Medulla oblongata (tissue), 1 donor: ENCODE measurements around the gene ARHGAP19.

Source experiments
- DNase-seq: peaks from one replicate; pipeline ENCODE4 v3.0.0-alpha.2; 2015; ENCODE audit errors: extremely low spot score

Gene ARHGAP19

DNA sequence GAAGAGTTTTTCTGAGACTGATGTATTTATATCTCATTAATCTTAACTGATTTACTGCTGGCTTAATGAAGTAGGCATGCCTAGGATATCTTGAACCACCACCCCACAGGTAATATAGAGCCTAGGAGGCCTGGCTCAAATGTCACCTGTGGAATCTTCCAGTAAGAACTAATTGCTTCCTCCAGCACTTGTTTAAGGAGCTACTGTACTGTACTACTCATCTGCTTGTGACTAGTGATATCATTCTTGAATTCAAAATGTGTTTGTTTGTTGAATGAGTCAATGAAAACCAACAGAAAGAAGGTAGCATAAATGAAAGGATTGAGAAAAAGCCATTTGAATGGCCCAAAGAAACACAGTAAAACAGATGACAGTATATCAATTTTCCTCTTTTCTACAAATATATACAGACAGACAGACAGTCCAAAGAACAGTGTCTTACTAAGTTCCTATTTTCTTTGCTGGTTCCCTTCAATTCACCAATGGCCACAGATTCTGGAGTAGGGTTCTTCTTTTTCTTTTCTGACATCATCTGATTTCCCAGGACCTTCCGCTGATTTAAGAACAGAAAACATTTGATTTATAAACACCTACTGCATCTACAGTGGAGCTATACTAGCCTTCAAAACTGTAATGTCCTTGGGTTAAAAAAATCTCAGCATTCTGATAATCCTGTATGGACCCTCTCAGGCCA, 63.0 kb downstream of the ARHGAP19 start:
- peak; percentile 19 for DNase-seq

DNA sequence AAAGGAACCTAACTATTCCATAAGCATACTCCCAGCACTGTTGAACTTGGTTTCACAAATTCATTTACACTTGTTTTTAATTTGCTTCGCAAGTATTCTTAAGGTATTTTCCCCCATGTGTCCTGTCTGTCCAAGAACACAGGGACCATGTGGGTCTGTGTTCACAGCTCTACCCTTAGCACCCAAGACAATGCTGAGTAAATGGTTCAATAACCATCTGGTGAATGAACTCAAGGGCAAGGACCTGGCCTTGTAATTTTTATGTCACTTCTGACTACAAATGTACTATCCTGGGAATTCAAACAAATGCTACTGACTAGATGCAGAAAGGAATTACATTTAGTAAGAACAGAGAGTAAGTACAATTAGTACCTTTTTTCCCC, 63.7 kb downstream of the ARHGAP19 start:
- DNase-seq, result no peak

DNA sequence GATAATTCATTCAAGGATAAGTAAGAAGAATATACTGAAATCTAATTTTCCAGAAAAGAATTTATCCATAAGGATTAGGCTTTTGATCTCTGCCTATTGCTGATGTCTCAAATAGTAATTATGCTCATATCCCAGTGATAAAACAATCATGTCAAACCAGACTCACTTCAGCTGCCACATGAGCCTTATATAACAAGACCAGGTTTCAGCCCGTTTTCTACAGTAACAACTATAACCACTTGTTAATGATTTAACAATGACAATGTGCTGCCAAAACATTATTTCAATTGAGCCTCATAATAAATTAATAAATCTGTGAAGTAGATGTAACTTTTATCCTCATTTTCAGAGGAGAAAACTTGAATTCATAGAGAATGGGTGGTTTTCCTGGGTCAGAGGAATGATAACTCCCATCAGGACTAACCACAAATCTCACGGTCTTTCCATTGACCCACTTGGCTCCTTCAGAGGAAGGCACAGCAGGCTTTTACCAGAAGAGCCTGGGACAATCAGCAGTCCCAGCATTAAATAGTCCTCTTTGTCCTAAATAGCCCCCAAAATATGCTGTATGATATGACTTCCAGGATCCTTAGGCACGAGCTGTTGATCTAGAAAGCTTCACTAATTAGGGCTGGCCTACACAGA, 64.2 kb downstream of the ARHGAP19 start:
- no peak for DNase-seq

DNA sequence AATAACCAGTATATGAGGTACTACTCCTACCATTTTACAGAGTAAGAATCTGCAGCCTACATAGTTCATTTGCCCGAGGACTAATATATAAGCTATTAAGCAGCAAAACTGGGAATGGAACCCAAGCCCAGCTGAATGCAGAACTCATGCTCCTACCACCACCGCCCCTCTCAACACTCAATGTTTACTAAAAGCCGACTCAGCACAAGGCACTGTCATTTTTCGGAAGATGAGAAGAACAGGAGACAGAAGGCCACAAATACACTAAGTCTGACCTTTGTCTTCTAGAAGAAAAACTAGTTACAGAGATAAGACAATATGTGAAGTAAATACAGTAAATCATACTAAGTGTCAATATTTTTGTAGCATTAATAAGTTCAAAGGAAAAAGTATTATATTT, 66.0 kb downstream of the ARHGAP19 start:
- no peak for DNase-seq

DNA sequence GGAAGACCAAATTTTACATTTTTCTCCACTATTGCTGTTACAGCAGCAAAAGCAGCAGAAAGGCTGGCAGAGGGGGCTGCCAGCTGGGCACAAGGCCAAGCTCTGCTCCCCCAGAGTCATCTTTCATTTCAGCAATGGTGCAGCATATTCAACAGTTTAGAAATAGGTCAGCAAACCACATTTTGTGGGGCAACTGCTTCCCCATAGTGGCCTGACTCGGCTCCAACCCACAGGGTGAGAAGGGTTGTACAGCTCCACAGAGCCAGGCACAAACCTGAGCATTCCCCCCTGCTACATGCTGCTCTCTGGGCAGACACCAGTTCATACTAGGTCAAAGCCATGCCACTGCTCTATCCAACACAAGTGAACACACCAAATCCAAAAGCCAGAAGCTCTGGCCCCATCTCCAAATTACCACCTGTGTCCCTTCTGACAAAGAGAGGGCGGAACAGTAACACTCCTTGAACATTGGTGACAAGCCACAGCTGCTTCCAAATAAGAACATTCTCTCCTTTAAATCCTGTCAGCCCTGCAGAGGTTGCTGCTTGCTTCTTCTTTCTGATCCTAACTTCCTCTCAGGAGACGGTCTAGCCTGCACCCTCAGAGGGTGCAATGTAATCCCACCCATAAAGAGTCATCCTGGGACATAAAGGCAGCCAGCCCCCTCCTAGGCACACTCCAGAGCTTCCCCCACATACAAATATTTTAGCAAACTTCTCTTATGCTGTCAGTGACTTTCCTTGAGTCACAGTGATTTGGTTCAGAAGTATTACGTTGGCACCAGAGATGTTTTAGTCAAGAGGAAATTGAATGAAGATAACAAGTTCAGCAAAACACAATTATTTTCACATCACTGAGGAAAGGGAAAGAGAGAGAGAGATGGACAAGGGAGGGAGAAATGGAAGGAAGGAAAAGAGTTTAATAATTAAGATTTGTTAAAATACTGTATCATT, 67.7 kb downstream of the ARHGAP19 start:
- DNase-seq, result no peak

DNA sequence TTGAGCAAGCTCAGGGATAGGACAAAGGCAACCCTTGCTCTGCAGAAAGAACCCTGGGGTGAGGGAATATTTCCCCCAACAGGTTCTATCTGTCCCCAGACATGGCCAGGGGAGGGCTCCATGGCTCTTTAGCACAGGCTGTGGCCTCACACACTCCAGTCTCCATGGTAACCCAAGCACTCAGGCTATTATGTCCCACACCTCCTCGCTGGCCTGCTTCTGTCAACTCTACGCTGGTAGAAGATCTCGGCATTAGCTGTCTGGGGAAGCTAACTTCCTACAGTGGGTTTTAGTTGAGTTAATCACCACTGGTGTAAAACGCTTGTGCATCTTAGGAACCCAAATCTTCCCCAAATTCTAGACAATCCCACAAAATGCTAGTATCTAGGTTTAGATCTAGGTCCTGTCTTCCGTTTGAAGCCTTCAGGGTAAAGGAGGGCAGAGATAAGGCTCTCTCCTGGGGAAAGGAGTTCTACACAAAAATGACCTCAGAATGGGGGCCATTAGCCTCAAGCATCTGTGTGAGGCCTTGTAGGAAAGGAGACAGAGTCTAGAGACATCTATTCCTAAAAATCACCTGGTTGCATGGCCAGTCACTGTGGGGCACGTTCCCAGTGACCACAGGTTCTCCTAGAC, 70.0 kb downstream of the ARHGAP19 start:
- peak; percentile 33 for DNase-seq

DNA sequence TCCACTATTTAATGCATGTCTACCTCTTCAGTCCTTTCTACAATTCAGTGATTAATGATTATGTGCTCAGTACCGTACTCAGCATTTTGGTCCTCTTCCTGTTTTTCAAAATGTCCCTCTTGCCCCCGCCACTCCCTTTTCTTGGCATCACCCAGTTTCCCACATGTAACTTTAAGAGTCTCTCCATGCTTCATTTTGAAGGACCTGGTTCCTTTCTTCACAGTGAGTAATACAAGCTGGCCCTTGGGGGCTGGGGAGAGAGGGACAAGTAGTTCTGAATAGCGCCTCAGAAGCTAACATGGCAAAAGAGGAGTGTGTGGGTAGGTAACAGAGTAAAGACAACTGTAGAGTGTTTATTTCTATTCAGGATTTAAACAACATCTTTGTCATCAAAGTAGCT, 72.1 kb downstream of the ARHGAP19 start:
- DNase-seq, result no peak

DNA sequence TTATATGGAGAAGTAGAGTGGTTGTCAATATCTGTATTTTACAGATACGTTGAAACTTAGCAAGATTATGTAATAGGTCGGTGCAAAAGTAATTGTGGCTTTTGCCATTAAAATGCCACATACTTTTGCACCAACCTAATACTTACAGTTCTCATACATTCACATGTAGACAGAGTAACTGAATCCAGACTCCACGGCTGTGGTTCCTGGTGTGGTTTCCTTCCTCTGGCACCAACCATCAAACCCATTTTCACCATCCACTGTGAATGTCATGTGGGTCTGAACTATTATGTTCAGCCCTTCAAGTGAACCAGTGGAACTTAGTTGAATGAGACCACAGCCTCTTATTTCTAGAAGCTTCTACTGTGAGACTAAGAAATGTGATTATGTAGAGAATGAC, 75.1 kb downstream of the ARHGAP19 start:
- no peak for DNase-seq

DNA sequence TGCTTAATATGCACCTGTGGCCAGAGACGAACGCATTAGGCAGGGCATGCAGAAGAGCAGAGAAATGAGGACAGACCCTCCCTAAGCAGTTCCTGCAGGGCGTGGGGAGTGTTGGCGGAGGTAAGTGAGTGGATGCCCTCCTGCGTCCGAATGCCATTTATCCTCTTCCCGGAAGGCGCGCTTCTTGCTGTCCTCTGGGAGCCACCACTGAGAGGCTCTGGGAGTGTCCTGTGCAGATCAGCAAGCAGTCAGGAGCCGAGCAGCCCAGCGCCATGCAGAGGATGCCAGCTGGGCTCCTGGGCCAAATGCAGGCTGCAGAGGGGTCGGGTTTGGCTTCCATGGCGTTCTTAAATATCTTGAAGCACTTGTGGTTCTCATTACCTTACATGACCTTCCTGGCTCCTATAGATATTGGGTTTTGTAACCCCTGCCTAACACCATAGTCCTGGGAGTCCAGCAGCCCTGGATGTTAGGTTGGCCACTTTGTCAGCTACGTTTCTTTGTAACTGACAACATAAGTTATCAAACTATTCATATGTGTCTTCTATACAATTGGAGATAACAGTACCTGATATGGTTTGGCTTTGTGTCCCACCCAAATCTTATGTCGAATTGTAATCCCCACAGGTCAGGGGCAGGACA, 76.7 kb downstream of the ARHGAP19 start:
- no peak for DNase-seq

DNA sequence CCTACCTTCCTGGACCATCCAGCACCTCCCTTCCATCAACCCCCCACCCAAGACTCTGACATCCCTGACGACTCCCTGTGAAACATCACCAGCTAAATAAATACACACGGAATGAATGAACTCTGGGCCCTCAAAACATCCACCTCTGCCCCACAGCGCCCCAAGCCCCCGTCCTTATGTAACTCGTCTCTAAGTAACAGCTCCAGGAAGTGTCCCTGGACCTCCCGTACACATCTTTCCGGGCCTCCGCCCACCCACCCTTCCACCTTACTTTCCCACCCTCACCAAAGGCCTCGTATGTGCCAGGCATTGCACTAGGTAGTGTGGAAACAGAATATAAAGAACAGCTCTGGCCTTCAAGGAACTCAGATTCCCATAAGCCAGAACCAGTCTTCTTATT, 79.0 kb downstream of the ARHGAP19 start:
- no peak for DNase-seq

DNA sequence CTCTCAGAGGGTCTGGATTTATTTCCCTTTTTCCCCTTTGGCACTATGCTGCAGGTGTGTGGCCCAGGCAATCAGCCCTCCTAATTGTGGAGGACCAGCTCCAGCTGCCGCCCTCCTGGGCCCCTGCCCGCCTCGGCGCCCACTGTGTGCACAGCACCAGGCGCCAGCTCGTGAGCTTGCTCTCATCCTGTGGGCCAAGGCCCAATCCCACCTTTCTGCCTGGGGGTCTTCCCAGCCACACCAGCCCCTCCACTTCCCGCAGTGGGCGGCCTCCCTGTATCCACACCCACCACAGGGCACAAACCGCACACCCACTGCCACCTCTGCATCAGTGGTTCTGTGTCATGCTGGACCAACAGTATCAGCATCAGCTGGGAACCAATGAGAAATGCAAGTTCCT, 81.2 kb downstream of the ARHGAP19 start:
- no peak for DNase-seq

DNA sequence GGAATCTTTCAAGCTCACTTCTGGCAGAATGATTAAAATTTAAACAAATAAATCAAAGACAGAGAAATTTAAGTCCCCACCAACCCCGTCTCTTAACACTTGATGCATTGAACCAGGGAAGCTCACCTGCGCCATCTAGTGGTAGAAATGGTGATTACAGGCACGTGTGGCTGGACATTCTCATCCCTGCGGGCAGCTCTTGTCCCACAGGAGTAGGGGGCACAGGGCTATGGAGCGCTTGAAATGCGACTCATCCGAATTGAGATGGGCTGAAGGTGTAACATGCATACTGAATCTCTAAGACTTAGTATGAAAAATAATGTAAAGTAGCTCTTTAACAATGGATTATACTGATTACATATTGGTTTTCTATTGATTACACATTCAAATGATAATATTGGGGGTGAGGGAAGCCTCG, 81.9 kb downstream of the ARHGAP19 start:
- peak; percentile 86 for DNase-seq

DNA sequence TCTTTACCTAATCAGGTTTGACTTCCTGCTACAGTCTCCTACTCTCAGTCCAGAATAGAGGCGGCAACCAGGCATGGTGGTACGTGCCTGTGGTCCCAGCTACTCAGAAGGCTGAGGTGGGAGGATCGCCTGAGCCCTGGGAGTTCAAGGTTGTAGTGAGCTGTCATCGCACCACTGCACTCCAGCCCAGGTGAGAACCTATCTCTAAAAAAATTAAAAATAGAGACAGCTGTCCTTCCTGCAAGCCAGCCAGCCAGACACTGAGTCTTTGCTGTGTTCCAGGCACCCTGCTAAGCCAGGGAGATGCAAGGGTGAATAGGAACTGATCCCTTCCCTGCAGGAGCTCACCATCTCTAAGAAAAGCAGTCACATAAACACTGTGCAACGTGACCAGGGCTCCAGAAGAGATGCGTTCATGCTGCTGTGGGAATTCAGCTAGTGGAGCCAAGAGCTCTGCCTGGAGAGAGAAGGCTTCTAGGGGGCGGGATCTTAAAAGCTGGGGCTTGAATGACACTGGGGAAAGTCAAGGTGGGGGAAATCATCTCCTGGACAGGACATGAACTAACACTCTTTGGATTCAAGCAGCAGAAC, 84.6 kb downstream of the ARHGAP19 start:
- no peak for DNase-seq

DNA sequence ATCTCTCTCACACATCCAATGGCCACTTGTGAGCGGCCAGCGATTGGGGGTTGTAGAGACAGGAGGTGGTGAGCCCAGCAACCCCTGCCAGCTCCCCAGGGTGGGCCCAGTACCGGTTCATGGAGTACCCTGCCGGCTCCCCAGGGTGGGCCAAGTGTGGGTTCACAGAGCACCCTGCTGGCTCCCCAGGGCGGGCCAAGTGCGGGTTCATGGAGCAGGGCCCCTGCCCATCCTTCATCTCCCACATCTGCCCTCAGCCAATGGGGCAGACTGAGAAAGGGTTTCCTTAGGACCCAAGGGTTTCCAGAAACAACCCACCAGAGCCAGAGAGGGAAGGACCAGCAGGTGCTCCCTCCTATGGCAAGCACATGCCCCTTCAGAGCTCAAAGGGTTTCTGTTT, 85.3 kb downstream of the ARHGAP19 start:
- DNase-seq, result no peak

DNA sequence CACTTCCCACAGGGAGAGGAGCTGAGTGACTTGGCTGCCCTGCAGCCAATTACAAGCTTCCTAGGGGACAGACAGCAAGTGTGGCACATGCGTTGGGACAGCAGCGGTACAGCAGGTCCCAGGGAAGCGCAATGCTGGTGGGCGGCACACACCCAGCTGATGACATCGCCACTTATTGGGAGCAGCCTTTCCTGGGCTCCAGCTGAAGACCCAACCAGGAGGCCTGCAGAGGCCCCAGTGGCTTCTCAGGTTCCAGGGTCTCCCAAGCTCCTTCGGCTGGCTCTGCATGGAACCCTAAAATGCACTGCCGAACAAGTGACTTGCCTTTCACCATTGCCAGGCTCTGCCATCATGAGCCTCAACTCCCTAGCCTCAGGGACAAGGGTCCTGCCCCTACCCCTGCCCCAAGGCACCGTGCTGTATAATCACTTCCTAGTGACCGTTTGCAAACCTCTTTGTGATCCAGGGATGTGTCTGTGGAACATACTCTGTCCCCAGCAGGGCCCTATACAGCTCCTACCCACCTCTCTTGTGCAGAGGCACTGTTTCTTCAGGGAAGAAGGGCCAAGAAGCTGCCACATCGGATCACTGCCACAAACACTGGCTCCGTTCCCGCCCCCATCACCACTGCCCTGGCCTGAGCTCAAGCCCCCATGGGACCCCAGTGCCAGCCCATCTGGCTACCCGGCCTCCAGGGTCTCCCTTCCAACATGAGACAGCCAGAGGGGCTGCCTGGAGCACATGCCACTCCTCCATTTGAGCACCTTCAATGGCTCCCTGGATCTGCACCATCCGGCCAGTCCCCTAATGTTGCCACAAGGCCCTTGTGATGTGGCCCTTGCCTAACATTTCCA, 87.4 kb downstream of the ARHGAP19 start:
- no peak for DNase-seq

DNA sequence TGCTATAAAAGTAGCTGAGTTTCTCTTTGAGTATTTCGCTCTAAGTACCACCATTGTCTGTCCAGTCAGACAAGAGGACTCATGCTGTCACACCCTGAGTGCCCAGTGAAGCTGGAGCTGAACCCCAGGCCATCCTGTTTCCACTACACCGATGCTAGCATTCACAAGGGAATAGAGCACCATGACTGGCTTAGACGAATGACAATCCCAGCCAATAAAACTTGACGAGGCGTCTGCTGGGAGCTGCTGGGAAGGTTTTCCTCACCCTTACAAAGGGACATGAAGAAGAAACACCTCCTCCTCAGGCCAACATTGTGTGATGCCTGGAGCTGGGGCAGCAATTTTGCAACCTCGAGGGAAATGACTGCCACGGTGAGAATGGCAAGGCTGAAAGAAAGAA, 89.2 kb downstream of the ARHGAP19 start:
- no peak for DNase-seq

DNA sequence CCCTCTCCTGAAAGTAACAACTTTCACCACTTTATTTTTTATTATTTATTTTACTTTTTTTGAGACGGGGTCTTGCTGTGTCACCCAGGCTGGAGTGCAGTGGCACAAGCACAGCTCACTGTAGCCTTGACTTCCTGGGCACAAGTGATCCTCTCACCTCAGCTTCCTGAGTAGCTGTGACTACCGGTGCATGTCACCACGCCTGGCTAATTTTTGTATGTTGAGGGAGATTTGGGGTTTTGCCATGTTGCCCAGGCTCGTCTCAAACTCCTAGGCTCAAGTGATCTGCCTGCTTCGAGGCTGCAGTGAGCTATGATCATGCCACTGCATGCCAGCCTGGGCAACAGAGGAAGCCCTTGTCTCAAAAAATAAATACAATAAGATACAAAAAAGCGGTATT, 91.8 kb downstream of the ARHGAP19 start:
- DNase-seq, result no peak

DNA sequence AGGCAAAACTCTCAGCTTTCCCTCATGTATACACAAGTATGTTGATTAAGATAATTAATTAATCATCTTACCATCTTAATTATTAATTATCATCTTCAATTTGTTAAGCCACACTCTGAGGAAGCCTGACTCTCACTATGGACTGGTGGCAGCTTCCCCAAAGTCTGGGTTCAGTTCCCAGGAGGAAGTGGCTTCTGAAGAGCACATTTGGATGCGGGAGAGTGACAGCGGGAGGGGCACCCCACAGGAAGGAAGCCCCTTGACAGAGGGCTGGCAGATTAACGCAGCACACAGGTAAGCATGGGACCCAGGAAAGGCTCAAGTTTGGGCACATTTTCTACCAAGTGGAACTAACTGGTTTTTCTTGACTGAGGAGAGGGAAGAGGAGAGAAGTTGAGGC, 93.3 kb downstream of the ARHGAP19 start:
- no peak for DNase-seq

DNA sequence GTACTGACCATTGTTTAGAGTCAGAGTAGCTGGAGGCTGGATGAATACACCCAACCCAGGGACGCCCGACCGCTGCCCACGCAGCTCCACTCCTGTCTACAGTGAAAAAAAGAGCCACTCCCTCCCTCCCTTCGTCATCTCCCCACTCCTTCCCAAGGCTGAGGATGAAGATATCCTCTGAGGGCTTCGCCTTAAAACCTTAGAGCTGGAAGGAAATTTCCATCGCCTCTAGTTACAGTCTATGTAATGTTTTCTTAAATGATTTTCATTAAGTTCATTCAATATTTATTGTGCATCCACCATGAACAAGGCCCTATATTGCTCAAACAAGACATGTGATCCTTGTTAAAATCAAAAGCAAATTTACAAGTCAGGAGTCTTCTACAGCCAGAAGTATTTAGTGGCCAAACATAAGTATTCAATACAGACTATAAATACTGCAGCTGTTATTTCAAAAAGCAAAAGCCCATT, 95.4 kb downstream of the ARHGAP19 start:
- DNase-seq, result no peak
